C4-2B (cell line): ENCODE data around the gene CD96.

Source experiments
- CTCF ChIP-seq: fragments of 450-650 bp; conservative IDR thresholded peaks from 2 replicates; pipeline ENCODE4 v1.5.1; 2017; ENCODE audit warnings: mild to moderate bottlenecking
- ZFX ChIP-seq: fragments of 450-650 bp; IDR thresholded peaks from 2 replicates; pipeline ENCODE4 v1.6.1; 2017

DNA sequence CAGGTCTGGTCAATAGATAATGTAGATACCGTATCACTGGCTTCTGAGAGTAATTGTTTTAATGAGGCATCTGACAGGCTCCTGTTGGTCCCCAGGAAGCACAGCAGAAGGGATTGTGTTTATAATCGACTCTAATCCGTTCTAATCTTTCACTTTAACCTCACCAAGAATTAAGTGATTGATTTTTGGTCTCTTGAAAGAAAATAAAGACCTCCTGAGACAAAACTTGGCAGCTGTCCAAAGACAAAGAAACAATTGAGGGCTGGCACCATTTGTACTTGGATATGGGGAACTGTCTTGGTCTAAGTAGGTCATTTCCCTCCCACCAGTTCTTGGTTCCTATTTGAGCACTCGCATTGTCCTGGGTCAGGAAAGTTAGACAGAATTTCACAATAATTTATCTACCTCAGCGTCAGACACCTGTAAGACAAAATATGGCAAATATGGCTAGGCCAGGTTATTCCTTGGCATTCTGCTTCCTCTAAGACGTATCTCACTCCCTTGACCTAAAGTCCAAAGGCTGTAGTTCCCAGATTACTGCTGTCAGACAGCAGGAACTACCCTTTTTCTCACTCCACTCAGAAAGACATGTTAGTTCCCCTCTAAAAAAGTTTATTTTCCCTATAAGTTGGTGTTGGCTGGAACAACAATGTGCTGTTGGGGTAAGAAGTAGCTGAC is 22.7 kb upstream of the CD96 start:
- TF ChIP-seq CTCF (no peak), ZFX (no peak)
